ENCODE measurements around the gene CCR5AS.

Gene CCR5AS

DNA sequence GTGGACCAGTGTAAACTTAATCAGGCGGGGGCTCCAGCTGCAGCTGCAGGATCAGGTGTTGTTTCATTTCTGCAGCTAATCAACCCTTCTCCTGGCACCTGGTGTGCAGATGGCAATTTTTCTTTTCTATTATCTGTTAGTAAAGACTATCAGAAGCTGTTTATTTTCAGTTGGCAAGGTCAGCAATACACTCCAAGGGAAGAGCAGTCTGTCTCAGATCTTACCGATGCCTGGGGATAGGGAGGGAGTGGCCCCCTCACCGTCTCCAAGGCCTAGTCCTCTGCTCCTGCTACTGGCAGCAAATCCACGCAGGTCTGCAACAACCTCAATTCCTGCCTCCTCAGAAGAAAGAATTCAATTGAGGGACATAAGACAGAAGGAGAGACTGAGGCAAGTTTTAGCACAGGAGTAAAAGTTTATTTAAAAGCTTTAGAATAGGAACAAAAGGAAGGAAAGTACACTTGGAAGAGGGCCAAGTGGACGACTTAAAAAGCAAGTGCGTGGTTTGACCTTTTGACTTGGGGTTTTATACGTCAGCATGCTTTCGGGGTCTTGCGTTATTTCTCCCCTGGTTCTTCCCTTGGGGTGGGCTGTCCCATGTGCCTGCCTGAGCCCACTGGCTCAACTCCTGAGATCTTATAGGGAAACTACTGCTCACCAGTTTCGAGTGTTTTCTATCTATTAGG, 9.4 kb upstream of the CCR5AS start:
- H3K9ac ChIP-seq (ENCODE audit: low read depth in 2 of 2, low read length in 2 of 2) = no peak overlapping the region
- H3K4me1 ChIP-seq = no peaks in the 10 kb centered on the region
- intact Hi-C loops (cut with DNase I) = no loop called here
- H3K36me3 ChIP-seq = no peaks in the 10 kb centered on the region
- no peak overlapping the region for H3K4me3 ChIP-seq
- H3K9me3 ChIP-seq = no peaks in the 10 kb centered on the region
- no peak for DNase-seq
- H3K27me3 ChIP-seq = no peaks in the 10 kb centered on the region
- TF ChIP-seq CTCF (IDR thresholded peaks at IDR 0.05) = no peak
- H3K27ac ChIP-seq = no peak overlapping the region

GRCh38 chr3:46414739-46415138, 7.9 kb upstream of the CCR5AS start:
- no peaks in the 10 kb centered on the region for H3K9me3 ChIP-seq
- H3K4me3 ChIP-seq = no peak overlapping the region
- H3K27me3 ChIP-seq = no peaks in the 10 kb centered on the region
- intact Hi-C loops (cut with DNase I) = no loop called here
- TF ChIP-seq CTCF (IDR thresholded peaks at IDR 0.05) = no peak
- H3K4me1 ChIP-seq = no peaks in the 10 kb centered on the region
- H3K27ac ChIP-seq = no peak overlapping the region
- H3K9ac ChIP-seq (ENCODE audit: low read depth in 2 of 2, low read length in 2 of 2) = no peak overlapping the region
- DNase-seq = no peak
- no peaks in the 10 kb centered on the region for H3K36me3 ChIP-seq

DNA sequence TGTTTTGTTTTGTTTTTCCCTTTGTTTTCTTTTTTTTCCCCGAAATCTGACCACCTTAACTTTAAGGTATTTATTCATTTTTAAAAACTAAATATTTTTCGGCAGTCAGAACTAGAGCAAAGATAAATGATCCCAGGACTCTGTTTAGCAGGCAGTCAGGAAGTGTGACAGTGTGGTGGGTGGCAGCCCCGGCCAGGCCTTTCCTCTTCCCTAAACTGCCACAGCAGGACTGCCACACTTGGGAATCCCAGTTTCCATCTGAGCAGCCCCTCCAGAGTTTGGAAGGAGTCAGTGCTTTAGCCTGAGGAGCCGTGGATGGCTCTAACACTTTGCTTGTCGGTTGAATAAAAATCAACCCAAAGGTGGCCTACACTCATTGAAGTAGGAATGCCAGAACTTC, 7.1 kb upstream of the CCR5AS start:
- no peak for DNase-seq
- H3K9ac ChIP-seq (ENCODE audit: low read depth in 2 of 2, low read length in 2 of 2) = no peak overlapping the region
- no peak overlapping the region for H3K4me3 ChIP-seq
- H3K36me3 ChIP-seq = no peaks in the 10 kb centered on the region
- no peak overlapping the region for H3K27ac ChIP-seq
- H3K27me3 ChIP-seq = no peaks in the 10 kb centered on the region
- TF ChIP-seq CTCF (IDR thresholded peaks at IDR 0.05) = no peak
- H3K4me1 ChIP-seq = no peaks in the 10 kb centered on the region
- no peaks in the 10 kb centered on the region for H3K9me3 ChIP-seq
- intact Hi-C loops (cut with DNase I) = no loop called here

GRCh38 chr3:46412786-46413298, 6.0 kb upstream of the CCR5AS start:
- no peak for TF ChIP-seq CTCF (IDR thresholded peaks at IDR 0.05)
- Histone ChIP-seq H3K9ac (ENCODE audit: low read depth in 2 of 2, low read length in 2 of 2) (no peak overlapping the region), H3K4me3 (no peak overlapping the region), H3K27ac (no peak overlapping the region), H3K4me1 (no peaks in the 10 kb centered on the region), H3K27me3 (no peaks in the 10 kb centered on the region), H3K36me3 (no peaks in the 10 kb centered on the region), H3K9me3 (no peaks in the 10 kb centered on the region)
- intact Hi-C loops (cut with DNase I) = no loop called here
- no peak for DNase-seq

GRCh38 chr3:46411271-46411670, 4.4 kb upstream of the CCR5AS start:
- Histone ChIP-seq H3K4me1 (peaks cover 3% of the 10 kb centered on the region), H3K9ac (ENCODE audit: low read depth in 2 of 2, low read length in 2 of 2) (no peak overlapping the region), H3K4me3 (no peak overlapping the region), H3K9me3 (no peaks in the 10 kb centered on the region), H3K27me3 (no peaks in the 10 kb centered on the region), H3K36me3 (no peaks in the 10 kb centered on the region), H3K27ac (no peak overlapping the region)
- intact Hi-C loops (cut with DNase I) = no loop called here
- no peak for TF ChIP-seq CTCF (IDR thresholded peaks at IDR 0.05)
- no peak for DNase-seq

All from colonic mucosa (tissue), 4 donors.